GM21723 (cell line): ENCODE measurements around the gene CSH2.
"Not testable (repeated sequence)": the region's sequence is repeated elsewhere in the genome, so short reads cannot be mapped to it uniquely, and the experiment has no call there.

Experiments used
- ATAC-seq: cut with Tn5 transposase; IDR thresholded peaks from one replicate; pipeline ENCODE4 v1.9.1; 2021; ENCODE audit warnings: mild to moderate bottlenecking, moderate library complexity; ENCODE audit not compliant: unreplicated experiment

The CSH2 gene

GRCh38 chr17:63896524-63897354 lies 23.3 kb upstream of the CSH2 start, which contains the start of gene CSH1:
Gene CSH1 (minus strand): TSS chr17:63896574. CDS start chr17:63896511, 63 bp downstream.
- ATAC-seq, result not testable (repeated sequence)

- not testable (repeated sequence) for ATAC-seq
These were observed 21.3 kb upstream of the CSH2 start for GRCh38 chr17:63894821-63895220.

GRCh38 chr17:63894021-63894420 lies 20.5 kb upstream of the CSH2 start:
- not testable (repeated sequence) for ATAC-seq

GRCh38 chr17:63892316-63893037 lies 19.0 kb upstream of the CSH2 start:
- ATAC-seq, result not testable (repeated sequence)

GRCh38 chr17:63889026-63889848 lies 15.8 kb upstream of the CSH2 start:
- ATAC-seq, result not testable (repeated sequence)

GRCh38 chr17:63885119-63885518 lies 11.6 kb upstream of the CSH2 start:
- ATAC-seq, result not testable (repeated sequence)

GRCh38 chr17:63882626-63883126 lies 9.2 kb upstream of the CSH2 start:
- ATAC-seq, result not testable (repeated sequence)

- ATAC-seq, result no peak
These were observed 8.6 kb upstream of the CSH2 start, which contains the start of gene GH2 for GRCh38 chr17:63881935-63882601. Gene GH2 (minus strand): TSS chr17:63881944. CDS start chr17:63881801, 143 bp downstream.

- not testable (repeated sequence) for ATAC-seq
These were observed 7.9 kb upstream of the CSH2 start for GRCh38 chr17:63881337-63881736.

GRCh38 chr17:63880706-63881105 lies 7.2 kb upstream of the CSH2 start:
- no peak for ATAC-seq

- not testable (repeated sequence) for ATAC-seq
These were observed 4.9 kb upstream of the CSH2 start for GRCh38 chr17:63878413-63878812.

- not testable (repeated sequence) for ATAC-seq
These were observed 1.2 kb upstream of the CSH2 start for GRCh38 chr17:63874693-63875092.

- not testable (repeated sequence) for ATAC-seq
These were observed 667 bp upstream of the CSH2 start for GRCh38 chr17:63874061-63874626.

- ATAC-seq, result not testable (repeated sequence)
These were observed 1.7 kb downstream of the CSH2 start for GRCh38 chr17:63871646-63872365.

- ATAC-seq, result not testable (repeated sequence)
These were observed 3.2 kb downstream of the CSH2 start for GRCh38 chr17:63870292-63870665.

- not testable (repeated sequence) for ATAC-seq
These were observed 3.8 kb downstream of the CSH2 start for GRCh38 chr17:63869491-63870291.

- ATAC-seq, result not testable (repeated sequence)
These were observed 6.9 kb downstream of the CSH2 start for GRCh38 chr17:63866625-63867024.

- no peak for ATAC-seq
These were observed 14.2 kb downstream of the CSH2 start for GRCh38 chr17:63859257-63859656.
